ENCODE results near the gene USB1. TPM values are rescaled to one million over a fixed set of nuclear protein-coding genes. Genes with fewer than 3 reads are reported as not detected.
A peak's percentile ranks its signal among the peaks of the same experiment; 100 is the strongest.
"Not testable (repeated sequence)": the region's sequence is repeated elsewhere in the genome, so short reads cannot be mapped to it uniquely, and the experiment has no call there.

Gene USB1
- polyA plus RNA-seq, 2 of the 4 experiments (the other 2 are of a cell fraction) = 88.8 to 143 TPM

GRCh38 chr16:58002416-58002800 lies 1.2 kb downstream of the USB1 start (continued):
- no peak for TF ChIP-seq USF2 (IDR thresholded peaks at IDR 0.05)
- no peak for TF ChIP-seq SMC3 (IDR thresholded peaks at IDR 0.05)
- TF ChIP-seq MYC (IDR thresholded peaks at IDR 0.05; ENCODE audit: borderline replicate concordance, low read length) = no peak
- TF ChIP-seq NR3C1 (IDR thresholded peaks at IDR 0.05) = no peak

GRCh38 chr16:58002936-58003335 lies 1.7 kb downstream of the USB1 start:
- Histone ChIP-seq H3K4me2 (peak overlapping the region; percentile 100; the same call in 1 of the 3 replicates), H3K4me1 (peaks cover 41% of the 10 kb centered on the region), H3K4me3 (no peak overlapping the region), H3K27ac (no peak overlapping the region), H3K9me3 (0 out of 3 replicates have a peak, but pooled peaks cover 3% of the 10 kb centered on the region)
- ATAC-seq (no peak), DNase-seq (ENCODE audit: low read depth in 1 of 2, low spot score in 1 of 2) (no peak), FAIRE-seq (no peak)
- ChIA-PET CTCF (interaction anchor here (1.2 to 12.6 kb wide), 3 partner anchors 10 to 246 kb away, joined by 3 to 160 read pairs (median 42); no protein-coding TSS in a partner anchor), POLR2A (interaction anchor here (1.4 kb wide), 1 partner anchor 203 kb away, joined by 6 read pairs; no protein-coding TSS in a partner anchor)
- WGBS (ENCODE audit: missing lambda C conversion rate) = 90% methylated on average over 5 of the region's 5 CpGs
- TF ChIP-seq RAD21 (conservative IDR thresholded peaks at IDR 0.05 in 1 of 2, IDR thresholded peaks at IDR 0.05 in 1 of 2) = no peak
- no peak for TF ChIP-seq RNF2 (IDR thresholded peaks at IDR 0.05; ENCODE audit: borderline replicate concordance, low read depth)
- no peak for TF ChIP-seq POLR2A (IDR thresholded peaks at IDR 0.05; ENCODE audit: low read length)
- no peak for TF ChIP-seq CEBPB (IDR thresholded peaks at IDR 0.05)

- CTCF ChIA-PET = interaction anchor here (0.6 to 2.4 kb wide), 21 partner anchors 9 to 429 kb away, joined by 3 to 12 read pairs (median 4); no protein-coding TSS in a partner anchor
- not testable (repeated sequence) for FAIRE-seq
Measured at GRCh38 chr16:58004736-58005135, 3.5 kb downstream of the USB1 start.

GRCh38 chr16:58009856-58010416 lies 8.7 kb downstream of the USB1 start:
- no peak for TF ChIP-seq KDM1A (IDR thresholded peaks at IDR 0.05; ENCODE audit: low read depth)
- TF ChIP-seq ATOH8 (CRISPR knock-in tag; IDR thresholded peaks at IDR 0.05; ENCODE audit: low read depth) = no peak
- no peak for TF ChIP-seq RNF2 (IDR thresholded peaks at IDR 0.05; ENCODE audit: borderline replicate concordance, low read depth)
- no peak for TF ChIP-seq TP53 (CRISPR knock-in tag; IDR thresholded peaks at IDR 0.05)
- TF ChIP-seq NFE2L2 (conservative IDR thresholded peaks at IDR 0.05; ENCODE audit: low read length) = no peak
- TF ChIP-seq REST (IDR thresholded peaks at IDR 0.05) = no peak
- no peak for TF ChIP-seq ZFP36 (IDR thresholded peaks at IDR 0.05; ENCODE audit: borderline replicate concordance, partially characterized antibody)
- TF ChIP-seq POLR2A (IDR thresholded peaks at IDR 0.05; ENCODE audit: low read length) = no peak
- TF ChIP-seq CBX2 (IDR thresholded peaks at IDR 0.05; ENCODE audit: borderline replicate concordance, low read depth) = no peak
- no peak for TF ChIP-seq CHD2 (IDR thresholded peaks at IDR 0.05; ENCODE audit: low read length, partially characterized antibody)
- no peak for TF ChIP-seq USF2 (IDR thresholded peaks at IDR 0.05)
- no peak for TF ChIP-seq FOXS1 (CRISPR knock-in tag; IDR thresholded peaks at IDR 0.05)
- no peak for TF ChIP-seq BHLHE40 (IDR thresholded peaks at IDR 0.05; ENCODE audit: low read depth, low read length)
- TF ChIP-seq JUN (IDR thresholded peaks at IDR 0.05) = no peak
- TF ChIP-seq EHF (CRISPR knock-in tag; IDR thresholded peaks at IDR 0.05) = no peak
- TF ChIP-seq PHF8 (IDR thresholded peaks at IDR 0.05; ENCODE audit: borderline replicate concordance, low read depth) = no peak
- TF ChIP-seq PBX3 (IDR thresholded peaks at IDR 0.05) = no peak
- FAIRE-seq (no peak), ATAC-seq (no peak), DNase-seq (ENCODE audit: low read depth in 1 of 2, low spot score in 1 of 2) (no peak)
- Histone ChIP-seq H3K9me3 (0 out of 3 replicates have a peak, but pooled peaks cover 3% of the 10 kb centered on the region), H3K27ac (no peak overlapping the region), H3K4me2 (no peak overlapping the region), H3K4me1 (peaks cover 20% of the 10 kb centered on the region), H3K4me3 (no peak overlapping the region)
- POLR2A ChIA-PET = no interaction called here
- WGBS (ENCODE audit: missing lambda C conversion rate) = 94% methylated on average over 11 of the region's 11 CpGs
- CTCF ChIA-PET = interaction anchor here (0.5 to 3.9 kb wide), 6 partner anchors 9 to 361 kb away, joined by 3 to 17 read pairs (median 4); no protein-coding TSS in a partner anchor

More at GRCh38 chr16:58004736-58005135, 3.5 kb downstream of the USB1 start:
- 67% methylated on average over 12 of the region's 12 CpGs for WGBS (ENCODE audit: missing lambda C conversion rate)
- H3K27ac ChIP-seq; ATAC-seq; DNase-seq (ENCODE audit: low read depth in 1 of 2, low spot score in 1 of 2); H3K9me3 ChIP-seq; H3K4me3 ChIP-seq; POLR2A ChIA-PET; TF ChIP-seq FOSL2 (IDR thresholded peaks at IDR 0.05): not testable (repeated sequence)
- peak overlapping the region; percentile 51 for H3K4me2 ChIP-seq
- TF ChIP-seq FOSL2 (CRISPR knock-in tag; IDR thresholded peaks at IDR 0.05) (peak; percentile 30; the same call in 1 of the 2 replicates), JUN (IDR thresholded peaks at IDR 0.05) (0 out of 5 replicates have a peak, but pooled peaks of 1 of the 2 experiments have one; percentile 14)
- peaks cover 26% of the 10 kb centered on the region for H3K4me1 ChIP-seq
